ENCODE data around the gene MSH5.

- TF ChIP-seq CTCF (IDR thresholded peaks at IDR 0.05): no peak
- TF ChIP-seq NPAS2 (CRISPR knock-in tag; IDR thresholded peaks at IDR 0.05; ENCODE audit: borderline replicate concordance): no peak
- TF ChIP-seq CEBPB (IDR thresholded peaks at IDR 0.05): no peak
- no peak for TF ChIP-seq CHD2 (IDR thresholded peaks at IDR 0.05; ENCODE audit: low read length, partially characterized antibody)
- TF ChIP-seq JUNB (IDR thresholded peaks at IDR 0.05): no peak
- no peak for TF ChIP-seq E2F6 (IDR thresholded peaks at IDR 0.05; ENCODE audit: borderline replicate concordance, low read depth)
- no peak for TF ChIP-seq CBX8 (IDR thresholded peaks at IDR 0.05)
- TF ChIP-seq EHMT2 (IDR thresholded peaks at IDR 0.05; ENCODE audit: low read depth): no peak
- TF ChIP-seq EP300 (IDR thresholded peaks at IDR 0.05): no peak
- no peak for TF ChIP-seq SMC3 (IDR thresholded peaks at IDR 0.05)
- no peak for TF ChIP-seq PBX3 (IDR thresholded peaks at IDR 0.05)
Observed at GRCh38 chr6:31785475-31785874, 45.7 kb downstream of the MSH5 start.

Data from A549 (cell line).